Breast epithelium (tissue), 4 donors: ENCODE data around the gene POLR2C. TPM values are rescaled to one million over a fixed set of nuclear protein-coding genes. Genes with fewer than 3 reads are reported as not detected.

ENCODE experiments used
- DNase-seq, 2 donors: peaks; one replicate each; pipeline ENCODE4 v3.0.0-alpha.2; 2019; ENCODE audit warnings: low spot score in 2 of 2
- H3K27ac ChIP-seq, 2 donors: fragments of 200-600 bp; sonication (generic) in 1 of 2; one replicate each; pipeline ENCODE4 v1.5.1; 2016 to 2019; ENCODE audit warnings: mild to moderate bottlenecking in 1 of 2
- H3K27me3 ChIP-seq, 2 donors: fragments of 200-600 bp; sonication (generic) in 1 of 2; one replicate each; pipeline versions ENCODE4 v1.5.1 to v1.6.0; 2017 to 2019; ENCODE audit warnings: control low read depth in 1 of 2, mild to moderate bottlenecking in 1 of 2
- H3K36me3 ChIP-seq: fragments of 200-600 bp; one replicate; pipeline ENCODE4 v1.5.1; 2019
- H3K4me1 ChIP-seq, 2 donors: fragments of 200-600 bp; sonication (generic); one replicate each; pipeline ENCODE4 v1.5.1; 2016 to 2019; ENCODE audit warnings: control low read depth in 1 of 2
- H3K4me3 ChIP-seq, 3 donors: fragments of 200-600 bp; sonication (generic); 1 replicate in 2 of 3; 2 replicates in 1 of 3; pipeline ENCODE4 v1.5.1; 2016 to 2019; ENCODE audit warnings: mild to moderate bottlenecking in 3 of 3, moderate library complexity in 2 of 3
- H3K9me3 ChIP-seq, 2 donors: fragments of 200-600 bp; sonication (generic) in 1 of 2; one replicate each; pipeline ENCODE4 v1.5.1; 2016 to 2019; ENCODE audit warnings: control low read depth in 1 of 2
- POLR2A ChIP-seq: fragments of 450-650 bp; IDR thresholded peaks from one replicate; pipeline ENCODE4 v1.6.1; 2016; ENCODE audit warnings: antibody characterized with exemption, mild to moderate bottlenecking, moderate library complexity
- POLR2AphosphoS5 ChIP-seq, 3 donors: sonication (generic); formaldehyde crosslinking; IDR thresholded peaks; one replicate each; pipeline ENCODE4 v1.6.1; 2017; ENCODE audit warnings: antibody characterized with exemption in 3 of 3
- intact Hi-C: fragments of 100-400 bp; cut with DNase I; formaldehyde crosslinking; loops from one replicate; pipeline ENCODE4 v1.15.1; 2023; ENCODE audit warnings: low total_unique reads
- total RNA-seq, 3 donors: library from RNA; depleted of rRNA; stranded (reverse); fragments of >200 nt; gene quantifications; one replicate each; pipeline ENCODE4 v1.1.0, GENCODE V29; 2016
- TF ChIP-seq, protein P1 (sequence below), 3 donors: fragments of 450-650 bp; IDR thresholded peaks; one replicate each; pipeline ENCODE4 v1.5.1; 2016 to 2017; ENCODE audit warnings: antibody characterized with exemption in 3 of 3, mild to moderate bottlenecking in 3 of 3, moderate library complexity in 3 of 3

The POLR2C gene
- total RNA-seq, 3 donors from 2014 or later = 119 to 129 (median 127) TPM

DNA sequence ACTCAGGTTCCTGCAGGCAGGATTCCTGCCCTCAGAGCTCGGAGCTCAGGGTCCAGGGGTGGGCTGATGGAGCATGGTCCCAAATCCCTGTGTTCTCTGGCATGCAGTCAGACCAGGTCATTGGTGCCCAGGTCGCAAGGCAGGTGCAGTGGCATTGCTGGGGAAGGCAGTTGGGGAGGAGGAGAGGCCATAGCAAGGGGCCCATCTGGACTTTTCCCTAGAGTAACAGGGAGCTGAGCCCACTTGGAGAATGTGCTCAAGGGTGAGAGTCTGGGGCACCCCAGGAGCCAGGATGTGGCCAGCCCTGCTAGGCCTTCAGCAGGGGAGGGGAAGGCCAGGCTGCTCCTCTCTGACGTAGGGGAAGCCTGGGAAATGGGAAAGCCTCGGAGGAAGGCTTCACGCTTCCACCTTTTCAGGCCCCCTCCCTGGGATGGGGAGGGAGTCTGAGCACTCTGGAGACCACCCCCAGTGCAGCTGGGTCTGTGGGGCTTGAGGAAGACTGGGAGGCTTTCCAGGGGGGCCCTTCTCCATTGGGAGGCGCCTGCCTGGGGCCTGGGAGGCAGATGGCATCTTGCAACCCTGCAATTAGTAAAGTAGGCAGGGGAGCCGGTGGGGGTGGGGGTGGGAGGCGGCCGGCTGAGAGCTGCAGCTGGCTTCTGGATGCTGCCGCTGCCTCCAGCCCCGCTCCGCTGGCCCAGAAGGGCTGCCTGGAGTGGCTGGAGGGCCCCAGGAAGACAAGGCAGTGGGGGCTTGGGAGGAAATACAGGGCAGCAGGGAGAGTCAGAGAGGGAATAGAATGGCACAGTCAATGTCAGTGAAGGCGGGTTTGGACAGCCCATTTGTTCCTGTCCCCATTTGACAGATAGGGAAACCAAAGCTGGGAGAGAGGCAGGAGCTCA, 44.9 kb downstream of the POLR2C start:
- Histone ChIP-seq H3K9me3 (no peaks in the 10 kb centered on the region), H3K27ac (no peak overlapping the region), H3K27me3 (no peaks in the 10 kb centered on the region), H3K4me1 (no peaks in the 10 kb centered on the region), H3K4me3 (no peak overlapping the region), H3K36me3 (no peaks in the 10 kb centered on the region)
- TF ChIP-seq POLR2A (no peak), POLR2AphosphoS5 (IDR thresholded peaks at IDR 0.05) (no peak)
- TF ChIP-seq, protein P1, sequence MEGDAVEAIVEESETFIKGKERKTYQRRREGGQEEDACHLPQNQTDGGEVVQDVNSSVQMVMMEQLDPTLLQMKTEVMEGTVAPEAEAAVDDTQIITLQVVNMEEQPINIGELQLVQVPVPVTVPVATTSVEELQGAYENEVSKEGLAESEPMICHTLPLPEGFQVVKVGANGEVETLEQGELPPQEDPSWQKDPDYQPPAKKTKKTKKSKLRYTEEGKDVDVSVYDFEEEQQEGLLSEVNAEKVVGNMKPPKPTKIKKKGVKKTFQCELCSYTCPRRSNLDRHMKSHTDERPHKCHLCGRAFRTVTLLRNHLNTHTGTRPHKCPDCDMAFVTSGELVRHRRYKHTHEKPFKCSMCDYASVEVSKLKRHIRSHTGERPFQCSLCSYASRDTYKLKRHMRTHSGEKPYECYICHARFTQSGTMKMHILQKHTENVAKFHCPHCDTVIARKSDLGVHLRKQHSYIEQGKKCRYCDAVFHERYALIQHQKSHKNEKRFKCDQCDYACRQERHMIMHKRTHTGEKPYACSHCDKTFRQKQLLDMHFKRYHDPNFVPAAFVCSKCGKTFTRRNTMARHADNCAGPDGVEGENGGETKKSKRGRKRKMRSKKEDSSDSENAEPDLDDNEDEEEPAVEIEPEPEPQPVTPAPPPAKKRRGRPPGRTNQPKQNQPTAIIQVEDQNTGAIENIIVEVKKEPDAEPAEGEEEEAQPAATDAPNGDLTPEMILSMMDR (IDR thresholded peaks at IDR 0.05) = no peak
- intact Hi-C loops = no loop called here
- DNase-seq = no peak

DNA sequence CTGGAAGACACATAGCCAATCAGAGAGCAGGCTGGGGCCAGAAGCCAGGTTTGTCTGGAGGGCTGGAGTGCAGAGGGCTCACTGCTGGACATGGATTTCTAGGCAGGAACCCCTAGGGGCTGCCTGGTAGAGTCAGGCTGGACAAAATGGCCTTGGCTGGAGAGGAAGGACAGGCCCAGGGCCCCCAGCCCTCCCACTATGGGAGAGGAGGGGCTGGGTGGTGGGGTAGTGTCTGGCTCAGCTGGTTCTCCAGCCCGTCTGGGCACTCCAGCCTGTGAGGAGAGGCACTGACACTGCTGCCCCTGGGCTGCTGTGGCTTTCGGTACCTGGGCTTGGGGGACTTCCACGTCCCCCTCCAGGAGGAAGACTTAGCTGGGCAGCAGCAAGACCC, 45.6 kb downstream of the POLR2C start:
- H3K4me3 ChIP-seq = no peak overlapping the region
- no peaks in the 10 kb centered on the region for H3K36me3 ChIP-seq
- DNase-seq = no peak
- H3K9me3 ChIP-seq = no peaks in the 10 kb centered on the region
- TF ChIP-seq, protein P1 (IDR thresholded peaks at IDR 0.05) = no peak
- TF ChIP-seq POLR2AphosphoS5 (IDR thresholded peaks at IDR 0.05) (no peak), POLR2A (no peak)
- no peaks in the 10 kb centered on the region for H3K27me3 ChIP-seq
- H3K4me1 ChIP-seq = no peaks in the 10 kb centered on the region
- intact Hi-C loops = no loop called here
- no peak overlapping the region for H3K27ac ChIP-seq

DNA sequence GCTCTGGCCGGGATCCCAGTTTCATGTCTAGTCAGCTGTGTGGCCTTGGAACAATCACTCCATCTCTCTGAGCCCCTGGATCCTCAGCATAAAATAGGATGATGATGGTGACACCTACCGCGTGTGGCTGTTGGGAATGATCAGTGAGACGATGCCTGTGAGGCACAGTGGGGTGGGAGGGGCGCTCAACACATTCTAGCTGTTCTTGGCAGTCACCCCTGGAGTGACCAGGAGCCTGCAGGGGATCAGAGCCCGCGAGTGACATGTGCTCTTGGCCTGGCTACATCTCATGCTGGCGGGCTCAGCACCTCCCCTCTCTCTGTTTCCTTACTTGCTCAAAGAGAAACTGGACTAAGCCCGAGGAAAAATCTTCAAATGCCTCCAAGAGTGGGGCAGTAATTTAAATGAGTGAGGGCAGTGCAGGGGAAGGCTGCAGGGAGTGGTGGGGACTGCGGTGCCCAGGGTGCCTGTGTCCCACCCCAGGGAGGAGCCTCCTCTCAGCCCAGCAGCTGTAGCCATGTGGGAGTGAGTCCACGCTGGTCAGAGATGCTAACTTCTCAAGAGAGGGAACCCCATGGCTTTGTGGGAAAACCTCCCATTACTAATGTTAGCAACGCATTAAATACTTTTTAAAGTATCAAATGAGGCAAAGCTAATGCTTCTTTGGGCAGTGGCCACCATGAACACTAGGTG, 46.9 kb downstream of the POLR2C start:
- Histone ChIP-seq H3K4me3 (no peak overlapping the region), H3K4me1 (no peaks in the 10 kb centered on the region), H3K27me3 (no peaks in the 10 kb centered on the region), H3K27ac (no peak overlapping the region), H3K36me3 (no peaks in the 10 kb centered on the region), H3K9me3 (no peaks in the 10 kb centered on the region)
- TF ChIP-seq, protein P1 (IDR thresholded peaks at IDR 0.05) = no peak
- no peak for TF ChIP-seq POLR2AphosphoS5 (IDR thresholded peaks at IDR 0.05)
- intact Hi-C loops = no loop called here
- no peak for DNase-seq

DNA sequence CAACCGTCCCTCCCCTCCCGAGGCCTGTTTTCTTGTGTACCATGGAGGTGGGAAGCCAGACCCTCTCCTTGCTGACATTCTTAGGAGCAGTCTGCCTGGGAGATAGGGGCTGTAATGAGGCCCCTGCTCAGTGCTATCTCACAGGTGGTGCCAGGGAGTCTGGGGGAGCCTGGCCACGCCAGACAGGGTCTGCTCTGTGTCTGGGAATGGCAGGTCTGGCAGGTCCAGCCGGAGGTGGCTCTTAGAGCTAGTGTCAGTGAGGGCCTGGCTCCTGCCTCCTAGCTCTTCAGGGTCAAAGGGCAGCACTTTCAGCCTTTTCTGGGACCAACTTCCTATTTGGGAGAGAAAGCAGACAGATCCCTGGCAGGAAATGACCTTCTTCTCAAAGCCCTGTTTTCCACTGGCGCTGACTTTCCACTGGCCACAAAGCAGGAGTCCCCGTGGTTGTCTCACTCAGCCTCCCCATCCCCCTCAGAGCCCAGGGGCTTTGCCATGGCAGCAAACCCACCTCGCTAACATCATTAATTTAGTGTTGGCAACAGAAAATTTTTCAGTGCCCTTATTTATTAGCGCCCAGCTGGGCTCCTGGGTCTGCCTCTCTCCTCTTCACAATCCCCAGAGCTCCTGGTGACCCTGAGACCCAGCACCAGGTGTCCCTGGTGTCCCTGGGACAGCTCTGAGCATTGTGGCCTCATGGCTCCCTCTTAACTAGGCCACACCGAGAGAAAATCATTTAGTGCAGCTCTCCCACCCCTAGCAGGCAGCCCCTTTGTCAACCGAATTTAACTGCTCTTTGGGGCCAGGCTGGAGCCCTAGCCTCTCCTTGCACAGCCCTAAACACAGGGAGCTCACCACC, 47.8 kb downstream of the POLR2C start:
- Histone ChIP-seq H3K36me3 (no peaks in the 10 kb centered on the region), H3K4me1 (no peaks in the 10 kb centered on the region), H3K27ac (no peak overlapping the region), H3K27me3 (no peaks in the 10 kb centered on the region), H3K9me3 (no peaks in the 10 kb centered on the region), H3K4me3 (no peak overlapping the region)
- no peak for DNase-seq
- TF ChIP-seq, protein P1 (IDR thresholded peaks at IDR 0.05) = no peak
- no peak for TF ChIP-seq POLR2AphosphoS5 (IDR thresholded peaks at IDR 0.05)
- no peak for TF ChIP-seq POLR2A
- intact Hi-C loops = no loop called here
